CD4-positive, CD25-positive, alpha-beta regulatory T cell (primary cell): ENCODE results near the gene KLHL2. TPM values are rescaled to one million over a fixed set of nuclear protein-coding genes. Genes with fewer than 3 reads are reported as not detected.
"Not testable (repeated sequence)": the region's sequence is repeated elsewhere in the genome, so short reads cannot be mapped to it uniquely, and the experiment has no call there.

Experiments
- ATAC-seq, 2 donors: fragments of 150-1000 bp; cut with Tn5 transposase; one replicate each; pipeline ENCODE4 v1.10.0; 2021; ENCODE audit warnings: low read depth in 2 of 2, moderate number of reproducible peaks in 2 of 2, moderate library complexity in 1 of 2
- DNase-seq, 3 donors: peaks; one replicate each; pipeline versions ENCODE4 v3.0.0 to v3.0.0-alpha.2; 2012 to 2022; ENCODE audit warnings: mixed read lengths in 1 of 3
- H3K27ac ChIP-seq: one replicate; pipeline ENCODE4 v1.7.0; 2013; ENCODE audit warnings: mild to moderate bottlenecking, low read length; ENCODE audit not compliant: insufficient read depth, poor library complexity, severe bottlenecking
- H3K27me3 ChIP-seq: one replicate; pipeline ENCODE4 v1.7.0; 2013; ENCODE audit warnings: low read length; ENCODE audit not compliant: control insufficient read depth, insufficient read depth
- H3K36me3 ChIP-seq: one replicate; pipeline ENCODE4 v1.7.0; 2013; ENCODE audit warnings: mild to moderate bottlenecking, low read length, moderate library complexity; ENCODE audit not compliant: control insufficient read depth, insufficient read depth
- H3K4me1 ChIP-seq: 2 replicates; pipeline ENCODE4 v1.7.0; 2013; ENCODE audit warnings: mild to moderate bottlenecking, low read length; ENCODE audit not compliant: insufficient read depth, control insufficient read depth, poor library complexity, severe bottlenecking
- H3K4me3 ChIP-seq: one replicate; pipeline ENCODE4 v1.7.0; 2013; ENCODE audit warnings: low read depth, mild to moderate bottlenecking, low read length, moderate library complexity
- H3K9me3 ChIP-seq, 2 experiments: 1 replicate in 1 of 2; 2 replicates in 1 of 2; pipeline ENCODE4 v1.7.0; 2013; ENCODE audit warnings: low read length in 2 of 2, mild to moderate bottlenecking in 1 of 2, moderate library complexity in 1 of 2; ENCODE audit not compliant: control insufficient read depth in 2 of 2
- H3K27ac Mint-ChIP-seq, 3 donors: one replicate each; pipeline ENCODE4 v1.8.0; 2020 to 2022; ENCODE audit warnings: mild to moderate bottlenecking in 3 of 3, mixed read lengths in 3 of 3, moderate library complexity in 2 of 3
- H3K27me3 Mint-ChIP-seq: one replicate; pipeline ENCODE4 v1.8.0; 2022; ENCODE audit warnings: mild to moderate bottlenecking, mixed read lengths
- H3K36me3 Mint-ChIP-seq: one replicate; pipeline ENCODE4 v1.8.0; 2020; ENCODE audit warnings: mixed read lengths
- H3K4me1 Mint-ChIP-seq, 4 donors: one replicate each; pipeline ENCODE4 v1.8.0; 2020 to 2022; ENCODE audit warnings: mixed read lengths in 4 of 4, mild to moderate bottlenecking in 1 of 4
- H3K4me3 Mint-ChIP-seq, 4 donors: one replicate each; pipeline ENCODE4 v1.8.0; 2020 to 2022; ENCODE audit warnings: mild to moderate bottlenecking in 4 of 4, mixed read lengths in 4 of 4, moderate library complexity in 3 of 4
- H3K9me3 Mint-ChIP-seq, 7 donors: one replicate each; pipeline ENCODE4 v1.8.0; 2020 to 2022; ENCODE audit warnings: mixed read lengths in 7 of 7, mild to moderate bottlenecking in 3 of 7, moderate library complexity in 2 of 7
- polyA plus RNA-seq, 4 donors: library from polyadenylated mRNA; unstranded; fragments of 300-500 nt; fragmentation: Illumina TruSeq; gene quantifications; one replicate each; pipeline ENCODE4 v1.2.3, GENCODE V29; 2021
- total RNA-seq: library from RNA; stranded (reverse); gene quantifications from one replicate; pipeline ENCODE4 v1.2.3, GENCODE V29; 2022

KLHL2 gene
- total and polyA plus RNA-seq, 5 donors from 2014 or later, result 7.1 to 31.2 (median 10.2) TPM

GRCh38 chr4:165336743-165337142 is 129.4 kb downstream of the KLHL2 start:
- no peak for ATAC-seq
- no peaks in the 10 kb centered on the region for H3K27me3 Mint-ChIP-seq

GRCh38 chr4:165342340-165342739 is 135.0 kb downstream of the KLHL2 start:
- H3K27me3 ChIP-seq, H3K4me3 ChIP-seq, H3K27ac ChIP-seq, H3K9me3 Mint-ChIP-seq, H3K4me1 Mint-ChIP-seq, H3K27me3 Mint-ChIP-seq, ATAC-seq, DNase-seq, H3K36me3 Mint-ChIP-seq, H3K9me3 ChIP-seq, H3K4me1 ChIP-seq, H3K4me3 Mint-ChIP-seq: not testable (repeated sequence)
- peak overlapping the region in 1 of 3 donors; percentile 59 for H3K27ac Mint-ChIP-seq
- peaks cover 46% of the 10 kb centered on the region for H3K36me3 ChIP-seq

More at GRCh38 chr4:165336743-165337142, 129.4 kb downstream of the KLHL2 start:
- Histone ChIP-seq H3K27me3 (no peaks in the 10 kb centered on the region), H3K4me3 (no peak overlapping the region), H3K36me3 (peaks cover 53% of the 10 kb centered on the region), H3K4me1 (no peaks in the 10 kb centered on the region), H3K27ac (no peak overlapping the region), H3K9me3 (no peaks in the 10 kb centered on the region)
- no peaks in the 10 kb centered on the region for H3K9me3 Mint-ChIP-seq
- H3K27ac Mint-ChIP-seq, result peak overlapping the region in 1 of 3 donors; percentile 20
- H3K4me3 Mint-ChIP-seq, result no peak overlapping the region
- peaks cover 31% of the 10 kb centered on the region for H3K36me3 Mint-ChIP-seq
- H3K4me1 Mint-ChIP-seq, result peaks cover 17 to 37% (median 19%) of the 10 kb centered on the region in 4 donors
- DNase-seq, result no peak

GRCh38 chr4:165343353-165344191 is 136.2 kb downstream of the KLHL2 start:
- DNase-seq (peak in 2 of 3 donors; percentile 6 to 32), ATAC-seq (no peak)
- Histone ChIP-seq H3K9me3 (no peaks in the 10 kb centered on the region), H3K4me3 (no peak overlapping the region), H3K36me3 (peaks cover 42% of the 10 kb centered on the region), H3K4me1 (no peaks in the 10 kb centered on the region), H3K27ac (no peak overlapping the region), H3K27me3 (no peaks in the 10 kb centered on the region)
- Mint-ChIP-seq H3K27me3 (no peaks in the 10 kb centered on the region), H3K27ac (peak overlapping the region in 1 of 3 donors; percentile 38), H3K4me1 (peaks cover 0 to 2% (median 0%) of the 10 kb centered on the region in 4 donors), H3K36me3 (peaks cover 4% of the 10 kb centered on the region), H3K9me3 (peaks cover 0 to 1% (median 0%) of the 10 kb centered on the region in 7 donors), H3K4me3 (no peak overlapping the region)

GRCh38 chr4:165345666-165346417 is 138.5 kb downstream of the KLHL2 start:
- Mint-ChIP-seq H3K36me3 (peaks cover 3% of the 10 kb centered on the region), H3K4me3 (no peak overlapping the region), H3K27me3 (no peaks in the 10 kb centered on the region), H3K4me1 (peaks cover 0 to 2% (median 0%) of the 10 kb centered on the region in 4 donors), H3K27ac (no peak overlapping the region), H3K9me3 (peaks cover 0 to 2% (median 0%) of the 10 kb centered on the region in 7 donors)
- DNase-seq, result no peak
- Histone ChIP-seq H3K4me3 (no peak overlapping the region), H3K36me3 (peaks cover 20% of the 10 kb centered on the region), H3K4me1 (no peaks in the 10 kb centered on the region), H3K27me3 (no peaks in the 10 kb centered on the region), H3K9me3 (no peaks in the 10 kb centered on the region), H3K27ac (no peak overlapping the region)
- no peak for ATAC-seq

GRCh38 chr4:165347647-165348569 is 140.5 kb downstream of the KLHL2 start:
- Mint-ChIP-seq H3K4me1 (peaks cover 0 to 2% (median 0%) of the 10 kb centered on the region in 4 donors), H3K36me3 (peaks cover 4% of the 10 kb centered on the region), H3K4me3 (no peak overlapping the region), H3K9me3 (peaks cover 0 to 3% (median 0%) of the 10 kb centered on the region in 7 donors), H3K27ac (no peak overlapping the region), H3K27me3 (no peaks in the 10 kb centered on the region)
- Histone ChIP-seq H3K4me3 (no peak overlapping the region), H3K27me3 (no peaks in the 10 kb centered on the region), H3K4me1 (no peaks in the 10 kb centered on the region), H3K27ac (no peak overlapping the region), H3K9me3 (no peaks in the 10 kb centered on the region), H3K36me3 (peaks cover 6% of the 10 kb centered on the region)
- ATAC-seq (no peak), DNase-seq (no peak)

- Mint-ChIP-seq H3K36me3 (peaks cover 4% of the 10 kb centered on the region), H3K9me3 (peaks cover 0 to 3% (median 0%) of the 10 kb centered on the region in 7 donors), H3K4me3 (no peak overlapping the region), H3K27ac (no peak overlapping the region), H3K4me1 (no peaks in the 10 kb centered on the region), H3K27me3 (peaks cover 7% of the 10 kb centered on the region)
- ATAC-seq (no peak), DNase-seq (peak in 1 of 3 donors; percentile 9)
- no peaks in the 10 kb centered on the region for H3K27me3 ChIP-seq
- no peak overlapping the region for H3K27ac ChIP-seq
- H3K4me1 ChIP-seq, result no peaks in the 10 kb centered on the region
- no peaks in the 10 kb centered on the region for H3K36me3 ChIP-seq
- H3K9me3 ChIP-seq, result no peaks in the 10 kb centered on the region
- H3K4me3 ChIP-seq, result no peak overlapping the region
Observed at GRCh38 chr4:165351359-165352130, 144.2 kb downstream of the KLHL2 start.
